Activated naive CD8-positive, alpha-beta T cell treated with anti-CD3 and anti-CD28 coated beads, Interleukin-2, amount 50 U/mL, for 24 hours (primary cell): ENCODE data around the gene TMEM273.

Source experiments
- ATAC-seq: fragments of 150-1000 bp; cut with Tn5 transposase; one replicate; pipeline ENCODE4 v1.10.0; 2021
- DNase-seq: peaks from one replicate; pipeline ENCODE4 v3.0.0; 2021
- H3K27ac Mint-ChIP-seq: one replicate; pipeline ENCODE4 v1.8.0; 2021; ENCODE audit warnings: mild to moderate bottlenecking, mixed read lengths
- H3K27me3 Mint-ChIP-seq: one replicate; pipeline ENCODE4 v1.8.0; 2021; ENCODE audit warnings: mixed read lengths
- H3K36me3 Mint-ChIP-seq: one replicate; pipeline ENCODE4 v1.8.0; 2021; ENCODE audit warnings: low read depth, mixed read lengths
- H3K4me1 Mint-ChIP-seq: one replicate; pipeline ENCODE4 v1.8.0; 2021; ENCODE audit warnings: mixed read lengths
- H3K4me3 Mint-ChIP-seq: one replicate; pipeline ENCODE4 v1.8.0; 2021; ENCODE audit warnings: mild to moderate bottlenecking, moderate library complexity, mixed read lengths
- H3K9me3 Mint-ChIP-seq: one replicate; pipeline ENCODE4 v1.8.0; 2021; ENCODE audit warnings: mixed read lengths

Gene TMEM273

GRCh38 chr10:49168171-49168540, 20.0 kb downstream of the TMEM273 start:
- H3K4me3 Mint-ChIP-seq, result no peak overlapping the region
- H3K27me3 Mint-ChIP-seq, result no peaks in the 10 kb centered on the region
- no peaks in the 10 kb centered on the region for H3K9me3 Mint-ChIP-seq
- ATAC-seq, result no peak
- H3K36me3 Mint-ChIP-seq, result no peaks in the 10 kb centered on the region
- no peak for DNase-seq
- no peak overlapping the region for H3K27ac Mint-ChIP-seq
- peaks cover 14% of the 10 kb centered on the region for H3K4me1 Mint-ChIP-seq

- Mint-ChIP-seq H3K4me1 (peaks cover 14% of the 10 kb centered on the region), H3K27ac (no peak overlapping the region), H3K9me3 (no peaks in the 10 kb centered on the region), H3K4me3 (no peak overlapping the region), H3K36me3 (no peaks in the 10 kb centered on the region), H3K27me3 (no peaks in the 10 kb centered on the region)
- ATAC-seq, result no peak
- DNase-seq, result no peak
Observed at GRCh38 chr10:49167425-49168170, 20.6 kb downstream of the TMEM273 start.

GRCh38 chr10:49166484-49167400, 21.4 kb downstream of the TMEM273 start:
- H3K27ac Mint-ChIP-seq, result peak overlapping the region; percentile 6
- no peaks in the 10 kb centered on the region for H3K36me3 Mint-ChIP-seq
- ATAC-seq, result no peak
- no peak for DNase-seq
- H3K27me3 Mint-ChIP-seq, result no peaks in the 10 kb centered on the region
- H3K9me3 Mint-ChIP-seq, result no peaks in the 10 kb centered on the region
- H3K4me3 Mint-ChIP-seq, result no peak overlapping the region
- peaks cover 14% of the 10 kb centered on the region for H3K4me1 Mint-ChIP-seq

GRCh38 chr10:49165821-49166483, 22.2 kb downstream of the TMEM273 start:
- DNase-seq (no peak), ATAC-seq (no peak)
- H3K4me1 Mint-ChIP-seq, result peaks cover 14% of the 10 kb centered on the region
- peak overlapping the region; percentile 6 for H3K27ac Mint-ChIP-seq
- no peak overlapping the region for H3K4me3 Mint-ChIP-seq
- H3K27me3 Mint-ChIP-seq, result no peaks in the 10 kb centered on the region
- H3K9me3 Mint-ChIP-seq, result no peaks in the 10 kb centered on the region
- H3K36me3 Mint-ChIP-seq, result no peaks in the 10 kb centered on the region

- Mint-ChIP-seq H3K27me3 (no peaks in the 10 kb centered on the region), H3K4me3 (no peak overlapping the region), H3K4me1 (peaks cover 14% of the 10 kb centered on the region), H3K27ac (no peak overlapping the region), H3K9me3 (no peaks in the 10 kb centered on the region), H3K36me3 (no peaks in the 10 kb centered on the region)
- no peak for ATAC-seq
- no peak for DNase-seq
Observed at GRCh38 chr10:49165259-49165658, 22.9 kb downstream of the TMEM273 start.

- H3K4me3 Mint-ChIP-seq, result no peak overlapping the region
- peaks cover 14% of the 10 kb centered on the region for H3K4me1 Mint-ChIP-seq
- H3K36me3 Mint-ChIP-seq, result no peaks in the 10 kb centered on the region
- H3K27me3 Mint-ChIP-seq, result no peaks in the 10 kb centered on the region
- ATAC-seq (peak; percentile 75), DNase-seq (peak; percentile 44)
- peak overlapping the region; percentile 8 for H3K27ac Mint-ChIP-seq
- H3K9me3 Mint-ChIP-seq, result no peaks in the 10 kb centered on the region
Observed at GRCh38 chr10:49164559-49165188, 23.5 kb downstream of the TMEM273 start.

- peaks cover 14% of the 10 kb centered on the region for H3K4me1 Mint-ChIP-seq
- H3K27me3 Mint-ChIP-seq, result no peaks in the 10 kb centered on the region
- no peaks in the 10 kb centered on the region for H3K36me3 Mint-ChIP-seq
- H3K9me3 Mint-ChIP-seq, result no peaks in the 10 kb centered on the region
- H3K27ac Mint-ChIP-seq, result peak overlapping the region; percentile 8
- no peak for DNase-seq
- no peak for ATAC-seq
- no peak overlapping the region for H3K4me3 Mint-ChIP-seq
Observed at GRCh38 chr10:49163741-49164140, 24.4 kb downstream of the TMEM273 start.

- no peak overlapping the region for H3K27ac Mint-ChIP-seq
- no peak overlapping the region for H3K4me3 Mint-ChIP-seq
- no peak for ATAC-seq
- no peaks in the 10 kb centered on the region for H3K9me3 Mint-ChIP-seq
- no peak for DNase-seq
- H3K36me3 Mint-ChIP-seq, result no peaks in the 10 kb centered on the region
- peaks cover 2% of the 10 kb centered on the region for H3K27me3 Mint-ChIP-seq
- peaks cover 14% of the 10 kb centered on the region for H3K4me1 Mint-ChIP-seq
Observed at GRCh38 chr10:49162761-49163310, 25.4 kb downstream of the TMEM273 start.

GRCh38 chr10:49162063-49162462, 26.1 kb downstream of the TMEM273 start:
- no peak overlapping the region for H3K27ac Mint-ChIP-seq
- DNase-seq (no peak), ATAC-seq (no peak)
- H3K4me1 Mint-ChIP-seq, result peaks cover 17% of the 10 kb centered on the region
- no peak overlapping the region for H3K4me3 Mint-ChIP-seq
- no peaks in the 10 kb centered on the region for H3K36me3 Mint-ChIP-seq
- peaks cover 2% of the 10 kb centered on the region for H3K27me3 Mint-ChIP-seq
- H3K9me3 Mint-ChIP-seq, result no peaks in the 10 kb centered on the region

- no peak overlapping the region for H3K27ac Mint-ChIP-seq
- H3K4me1 Mint-ChIP-seq, result peaks cover 18% of the 10 kb centered on the region
- H3K4me3 Mint-ChIP-seq, result no peak overlapping the region
- no peak for DNase-seq
- H3K9me3 Mint-ChIP-seq, result no peaks in the 10 kb centered on the region
- H3K36me3 Mint-ChIP-seq, result no peaks in the 10 kb centered on the region
- ATAC-seq, result no peak
- H3K27me3 Mint-ChIP-seq, result peaks cover 2% of the 10 kb centered on the region
Observed at GRCh38 chr10:49161411-49161997, 26.7 kb downstream of the TMEM273 start.

- DNase-seq, result no peak
- no peak for ATAC-seq
- no peak overlapping the region for H3K27ac Mint-ChIP-seq
- H3K4me1 Mint-ChIP-seq, result peaks cover 14% of the 10 kb centered on the region
- H3K4me3 Mint-ChIP-seq, result no peak overlapping the region
- H3K27me3 Mint-ChIP-seq, result peaks cover 2% of the 10 kb centered on the region
- no peaks in the 10 kb centered on the region for H3K9me3 Mint-ChIP-seq
- no peaks in the 10 kb centered on the region for H3K36me3 Mint-ChIP-seq
Observed at GRCh38 chr10:49160814-49161213, 27.4 kb downstream of the TMEM273 start.

GRCh38 chr10:49160110-49160509, 28.1 kb downstream of the TMEM273 start:
- no peak for ATAC-seq
- no peak for DNase-seq
- H3K9me3 Mint-ChIP-seq, result no peaks in the 10 kb centered on the region
- peaks cover 14% of the 10 kb centered on the region for H3K4me1 Mint-ChIP-seq
- H3K27me3 Mint-ChIP-seq, result peaks cover 2% of the 10 kb centered on the region
- H3K4me3 Mint-ChIP-seq, result no peak overlapping the region
- no peaks in the 10 kb centered on the region for H3K36me3 Mint-ChIP-seq
- H3K27ac Mint-ChIP-seq, result no peak overlapping the region

- Mint-ChIP-seq H3K27ac (no peak overlapping the region), H3K27me3 (peaks cover 2% of the 10 kb centered on the region), H3K4me1 (peaks cover 5% of the 10 kb centered on the region), H3K4me3 (no peak overlapping the region), H3K9me3 (no peaks in the 10 kb centered on the region), H3K36me3 (no peaks in the 10 kb centered on the region)
- DNase-seq (no peak), ATAC-seq (no peak)
Observed at GRCh38 chr10:49158915-49159314, 29.3 kb downstream of the TMEM273 start.

GRCh38 chr10:49158404-49158803, 29.8 kb downstream of the TMEM273 start:
- no peak overlapping the region for H3K4me3 Mint-ChIP-seq
- H3K27ac Mint-ChIP-seq, result no peak overlapping the region
- DNase-seq (no peak), ATAC-seq (no peak)
- peaks cover 5% of the 10 kb centered on the region for H3K4me1 Mint-ChIP-seq
- H3K27me3 Mint-ChIP-seq, result peaks cover 2% of the 10 kb centered on the region
- no peaks in the 10 kb centered on the region for H3K9me3 Mint-ChIP-seq
- no peaks in the 10 kb centered on the region for H3K36me3 Mint-ChIP-seq
